Aorta (tissue), 5 donors: ENCODE data around the gene CRYBG2. TPM values are rescaled to one million over a fixed set of nuclear protein-coding genes. Genes with fewer than 3 reads are reported as not detected.
A peak's percentile ranks its signal among the peaks of the same experiment; 100 is the strongest.

Source experiments
- ATAC-seq: fragments of 200-7000 bp; cut with Tn5 transposase; one replicate; pipeline ENCODE4 v1.9.1; 2022; ENCODE audit warnings: moderate library complexity; ENCODE audit not compliant: low FRiP score
- DNase-seq, 2 donors: peaks; one replicate each; pipeline ENCODE4 v3.0.0-alpha.2; 2020
- H3K27ac ChIP-seq, 2 donors: one replicate each; pipeline ENCODE4 v1.5.1; 2013; ENCODE audit warnings: low read length in 2 of 2, mild to moderate bottlenecking in 2 of 2, moderate library complexity in 2 of 2, control low read depth in 1 of 2, inconsistent platforms in 1 of 2, low read depth in 1 of 2
- H3K27me3 ChIP-seq, 2 donors: one replicate each; pipeline ENCODE4 v1.6.1; 2013; ENCODE audit warnings: control low read depth in 1 of 2, low read length in 1 of 2, mild to moderate bottlenecking in 1 of 2, moderate library complexity in 1 of 2; ENCODE audit not compliant: insufficient read depth in 2 of 2, control insufficient read depth in 1 of 2
- H3K36me3 ChIP-seq, 2 donors: one replicate each; pipeline ENCODE4 v1.6.1; 2013; ENCODE audit warnings: control low read depth in 1 of 2, low read length in 1 of 2, mild to moderate bottlenecking in 1 of 2; ENCODE audit not compliant: insufficient read depth in 2 of 2, control insufficient read depth in 1 of 2
- H3K4me1 ChIP-seq, 2 donors: one replicate each; pipeline ENCODE4 v1.6.1; 2013; ENCODE audit warnings: low read length in 2 of 2, control low read depth in 1 of 2, mild to moderate bottlenecking in 1 of 2, moderate library complexity in 1 of 2; ENCODE audit not compliant: insufficient read depth in 2 of 2, control insufficient read depth in 1 of 2
- H3K4me3 ChIP-seq, 2 donors: one replicate each; pipeline ENCODE4 v1.5.1; 2013; ENCODE audit warnings: low read length in 2 of 2, control low read depth in 1 of 2, mild to moderate bottlenecking in 1 of 2
- H3K9me3 ChIP-seq: one replicate; pipeline ENCODE4 v1.6.1; 2013; ENCODE audit warnings: mild to moderate bottlenecking, low read length; ENCODE audit not compliant: control insufficient read depth
- WGBS, 2 donors: extraction: QIAGEN DNeasy Blood & Tissue Kit; methylation state at CpG; one replicate each; pipeline ENCODE4 v1.1.7; 2013; 5-methylcytosine and 5-hydroxymethylcytosine counted together
- intact Hi-C, 2 donors: fragments of 100-400 bp; cut with DNase I; formaldehyde crosslinking; loops; one replicate each; pipeline versions ENCODE4 v1.14.2 to v1.15.0; 2022
- polyA plus RNA-seq, 2 donors: library from polyadenylated mRNA; stranded (reverse); fragments of 200-250 nt; gene quantifications; one replicate each; pipeline ENCODE4 v1.2.3, GENCODE V29; 2013
- total RNA-seq, 2 donors: library from RNA; stranded (reverse); fragmentation: NEBNext Ultra II Directional; extraction: Animal tissue kit (Norgen Biotek cat#: 25700); gene quantifications; one replicate each; pipeline ENCODE4 v1.2.1, GENCODE V29; 2021
- donor health status: healthy with polysubstance abuse.
- donor health status: Bipolar disorder and iron deficiency.
- donor health status: DM: no; HTN: no; CAD: no.
- donor health status: DM: no; HTN: no; CAD: no.
- donor health status: DM: yes; HTN: yes; CAD: no.

Gene CRYBG2
- total and polyA plus RNA-seq, 4 donors: 0.05 to 6.4 (median 0.27) TPM; not detected in 1

- no peaks in the 10 kb centered on the region for H3K9me3 ChIP-seq
- ATAC-seq (peak; percentile 8), DNase-seq (no peak)
- H3K27me3 ChIP-seq: no peaks in the 10 kb centered on the region
- intact Hi-C loops: no loop called here
- WGBS, 2 donors: 72 to 79% methylated on average over 11 of the region's 11 CpGs
- H3K27ac ChIP-seq: no peak overlapping the region
- H3K36me3 ChIP-seq: no peaks in the 10 kb centered on the region
- no peaks in the 10 kb centered on the region for H3K4me1 ChIP-seq
- no peak overlapping the region for H3K4me3 ChIP-seq
These were observed 63.6 kb downstream of the CRYBG2 start for GRCh38 chr1:26290122-26290881.

- Histone ChIP-seq H3K27ac (no peak overlapping the region), H3K9me3 (no peaks in the 10 kb centered on the region), H3K4me3 (no peak overlapping the region), H3K4me1 (no peaks in the 10 kb centered on the region), H3K36me3 (no peaks in the 10 kb centered on the region), H3K27me3 (no peaks in the 10 kb centered on the region)
- 92% methylated on average over 21 of the region's 21 CpGs for WGBS, 2 donors
- ATAC-seq: no peak
- peak in 1 of 2 donors; percentile 76 for DNase-seq
- intact Hi-C loops: no loop called here
These were observed 64.5 kb downstream of the CRYBG2 start for GRCh38 chr1:26289158-26290059.

- WGBS, 2 donors: 61 to 63% methylated on average over 5 of the region's 5 CpGs
- H3K4me1 ChIP-seq: no peaks in the 10 kb centered on the region
- H3K27ac ChIP-seq: no peak overlapping the region
- ATAC-seq (no peak), DNase-seq (peak in 1 of 2 donors; percentile 45)
- no peaks in the 10 kb centered on the region for H3K9me3 ChIP-seq
- H3K4me3 ChIP-seq: no peak overlapping the region
- H3K36me3 ChIP-seq: no peaks in the 10 kb centered on the region
- H3K27me3 ChIP-seq: no peaks in the 10 kb centered on the region
- intact Hi-C loops: no loop called here
These were observed 65.5 kb downstream of the CRYBG2 start for GRCh38 chr1:26288311-26288941.

- Histone ChIP-seq H3K36me3 (no peaks in the 10 kb centered on the region), H3K27ac (no peak overlapping the region), H3K4me1 (no peaks in the 10 kb centered on the region), H3K27me3 (no peaks in the 10 kb centered on the region), H3K4me3 (no peak overlapping the region), H3K9me3 (no peaks in the 10 kb centered on the region)
- DNase-seq (no peak), ATAC-seq (no peak)
- WGBS, 2 donors: 93 to 97% methylated on average over 5 of the region's 5 CpGs
- intact Hi-C loops: no loop called here
These were observed 66.1 kb downstream of the CRYBG2 start for GRCh38 chr1:26287811-26288210.

- WGBS, 2 donors: 79 to 86% methylated on average over 8 of the region's 8 CpGs
- Histone ChIP-seq H3K4me3 (no peak overlapping the region), H3K4me1 (no peaks in the 10 kb centered on the region), H3K27ac (no peak overlapping the region), H3K27me3 (no peaks in the 10 kb centered on the region), H3K36me3 (no peaks in the 10 kb centered on the region), H3K9me3 (no peaks in the 10 kb centered on the region)
- ATAC-seq: peak; percentile 4
- intact Hi-C loops: no loop called here
- peak in 1 of 2 donors; percentile 64 for DNase-seq
These were observed 66.8 kb downstream of the CRYBG2 start for GRCh38 chr1:26287033-26287711.

GRCh38 chr1:26286064-26286416 is 67.9 kb downstream of the CRYBG2 start:
- 91 to 95% methylated on average over 2 of the region's 2 CpGs for WGBS, 2 donors
- DNase-seq (no peak), ATAC-seq (no peak)
- no peaks in the 10 kb centered on the region for H3K4me1 ChIP-seq
- no peak overlapping the region for H3K27ac ChIP-seq
- H3K9me3 ChIP-seq: no peaks in the 10 kb centered on the region
- no peak overlapping the region for H3K4me3 ChIP-seq
- H3K36me3 ChIP-seq: no peaks in the 10 kb centered on the region
- intact Hi-C loops: no loop called here
- H3K27me3 ChIP-seq: no peaks in the 10 kb centered on the region

GRCh38 chr1:26285366-26286063 is 68.4 kb downstream of the CRYBG2 start:
- DNase-seq (peak in 1 of 2 donors; percentile 50), ATAC-seq (no peak)
- no peak overlapping the region for H3K27ac ChIP-seq
- WGBS, 2 donors: 88% methylated on average over 19 of the region's 19 CpGs
- H3K4me3 ChIP-seq: no peak overlapping the region
- H3K27me3 ChIP-seq: no peaks in the 10 kb centered on the region
- H3K36me3 ChIP-seq: no peaks in the 10 kb centered on the region
- intact Hi-C loops: no loop called here
- H3K4me1 ChIP-seq: no peaks in the 10 kb centered on the region
- no peaks in the 10 kb centered on the region for H3K9me3 ChIP-seq
